ENCODE results near the gene HS2ST1. TPM values are rescaled to one million over a fixed set of nuclear protein-coding genes. Genes with fewer than 3 reads are reported as not detected.
"Not testable (repeated sequence)": the region's sequence is repeated elsewhere in the genome, so short reads cannot be mapped to it uniquely, and the experiment has no call there.

HS2ST1 gene
- polyA plus RNA-seq, 4 donors = 4.1 to 37.8 (median 7.5) TPM

DNA sequence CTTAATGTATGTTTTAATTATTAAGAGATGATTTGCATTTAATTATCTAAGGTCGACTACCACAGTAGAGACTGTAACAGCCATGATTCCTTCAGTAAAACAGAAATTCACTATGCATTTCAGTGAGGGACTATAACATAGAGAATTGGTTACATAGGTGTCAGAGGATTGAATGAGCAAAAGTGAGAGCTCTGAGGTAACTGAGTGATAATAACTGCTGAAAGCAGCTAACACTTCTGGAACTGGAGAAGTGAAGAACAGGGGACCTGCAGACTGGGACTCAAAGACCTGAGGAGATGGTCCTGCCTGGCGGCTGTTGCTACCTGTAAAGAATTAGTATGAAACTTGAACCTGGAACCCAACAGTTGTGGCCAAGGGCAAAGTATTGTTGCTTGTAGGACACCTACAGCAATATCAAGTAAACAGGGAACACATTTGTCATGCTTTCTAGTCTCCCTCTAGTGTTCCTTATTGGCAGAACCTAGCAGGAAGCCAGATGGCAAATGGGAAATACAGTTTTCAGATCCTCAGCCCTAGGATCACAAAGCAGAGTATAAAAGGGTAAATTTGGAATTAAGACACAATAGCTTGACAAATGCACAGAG, 110.6 kb downstream of the HS2ST1 start:
- FAIRE-seq (no peak), DNase-seq (peak; percentile 46 to 58)
- 77 to 87% (median 78%) methylated on average over 2 of the region's 2 CpGs for WGBS, 3 donors
- Histone ChIP-seq H3K27ac (ENCODE audit: low read depth in 1 of 3, low read length in 2 of 3) (no peak overlapping the region), H3K27me3 (ENCODE audit: control insufficient read depth in 3 of 3, insufficient read depth in 3 of 3, low read length in 3 of 3) (no peaks in the 10 kb centered on the region), H3K4me3 (ENCODE audit: low read depth in 1 of 3, low read length in 3 of 3) (no peak overlapping the region), H3K9me3 (ENCODE audit: control insufficient read depth in 2 of 2, insufficient read depth in 1 of 2, low read depth in 1 of 2, low read length in 1 of 2) (no peaks in the 10 kb centered on the region), H3K4me1 (ENCODE audit: control insufficient read depth in 3 of 3, insufficient read depth in 2 of 3, low read depth in 1 of 3, low read length in 2 of 3) (no peaks in the 10 kb centered on the region), H3K36me3 (ENCODE audit: control insufficient read depth in 3 of 3, insufficient read depth in 2 of 3, low read depth in 1 of 3, low read length in 3 of 3) (no peaks in the 10 kb centered on the region)

DNA sequence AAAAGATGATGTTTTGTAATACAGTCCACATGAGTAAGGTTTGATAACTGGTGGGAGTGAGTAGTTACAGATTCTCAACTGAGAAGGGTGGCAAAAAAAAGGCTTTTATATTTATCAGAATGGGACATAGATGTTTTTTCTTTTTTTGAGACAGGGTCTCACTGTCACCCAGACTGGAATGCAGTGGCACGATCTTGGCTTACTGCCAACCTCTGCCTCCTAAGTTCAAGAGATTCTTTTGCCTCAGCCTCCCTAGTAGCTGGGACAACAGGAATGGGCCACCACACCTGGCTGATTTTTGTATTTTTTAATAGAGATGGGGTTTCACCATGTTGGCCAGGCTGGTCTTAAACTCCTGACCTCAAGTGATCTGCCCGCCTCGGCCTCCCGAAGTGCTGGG, 113.1 kb downstream of the HS2ST1 start:
- H3K27me3 ChIP-seq (ENCODE audit: control insufficient read depth in 3 of 3, insufficient read depth in 3 of 3, low read length in 3 of 3); FAIRE-seq: not testable (repeated sequence)

DNA sequence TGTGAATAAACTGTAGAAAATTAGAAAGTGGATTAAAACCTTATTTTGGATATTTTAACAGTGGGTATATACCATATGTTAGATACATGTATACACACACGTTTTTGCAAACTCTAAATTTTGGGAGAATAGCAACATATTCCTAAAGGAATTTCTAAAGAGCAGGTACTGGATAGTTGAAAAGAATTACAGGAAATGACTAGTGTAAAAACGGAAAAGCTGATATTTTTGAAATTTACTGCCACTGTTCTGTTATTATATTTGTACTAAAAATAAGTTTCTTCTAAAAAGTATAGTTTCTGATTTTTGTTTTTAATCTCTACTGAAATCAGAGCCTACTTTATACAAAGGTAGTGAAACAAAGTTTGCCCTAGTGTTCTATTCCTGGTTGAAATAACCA, 114.1 kb downstream of the HS2ST1 start:
- WGBS, 3 donors = 76 to 91% (median 82%) methylated on average over 2 of the region's 2 CpGs
- Histone ChIP-seq H3K36me3 (ENCODE audit: control insufficient read depth in 3 of 3, insufficient read depth in 2 of 3, low read depth in 1 of 3, low read length in 3 of 3) (no peaks in the 10 kb centered on the region), H3K4me3 (ENCODE audit: low read depth in 1 of 3, low read length in 3 of 3) (no peak overlapping the region), H3K27me3 (ENCODE audit: control insufficient read depth in 3 of 3, insufficient read depth in 3 of 3, low read length in 3 of 3) (no peaks in the 10 kb centered on the region), H3K4me1 (ENCODE audit: control insufficient read depth in 3 of 3, insufficient read depth in 2 of 3, low read depth in 1 of 3, low read length in 2 of 3) (no peaks in the 10 kb centered on the region), H3K9me3 (ENCODE audit: control insufficient read depth in 2 of 2, insufficient read depth in 1 of 2, low read depth in 1 of 2, low read length in 1 of 2) (no peaks in the 10 kb centered on the region), H3K27ac (ENCODE audit: low read depth in 1 of 3, low read length in 2 of 3) (no peak overlapping the region)
- FAIRE-seq (peak; percentile 73), DNase-seq (no peak)

More for the DNA sequence above, 113.1 kb downstream of the HS2ST1 start:
- H3K9me3 ChIP-seq (ENCODE audit: control insufficient read depth in 2 of 2, insufficient read depth in 1 of 2, low read depth in 1 of 2, low read length in 1 of 2); H3K4me3 ChIP-seq (ENCODE audit: low read depth in 1 of 3, low read length in 3 of 3); H3K36me3 ChIP-seq (ENCODE audit: control insufficient read depth in 3 of 3, insufficient read depth in 2 of 3, low read depth in 1 of 3, low read length in 3 of 3); H3K27ac ChIP-seq (ENCODE audit: low read depth in 1 of 3, low read length in 2 of 3); H3K4me1 ChIP-seq (ENCODE audit: control insufficient read depth in 3 of 3, insufficient read depth in 2 of 3, low read depth in 1 of 3, low read length in 2 of 3); DNase-seq: not testable (repeated sequence)
- WGBS, 3 donors = 71 to 83% (median 75%) methylated on average over 4 of the region's 4 CpGs

DNA sequence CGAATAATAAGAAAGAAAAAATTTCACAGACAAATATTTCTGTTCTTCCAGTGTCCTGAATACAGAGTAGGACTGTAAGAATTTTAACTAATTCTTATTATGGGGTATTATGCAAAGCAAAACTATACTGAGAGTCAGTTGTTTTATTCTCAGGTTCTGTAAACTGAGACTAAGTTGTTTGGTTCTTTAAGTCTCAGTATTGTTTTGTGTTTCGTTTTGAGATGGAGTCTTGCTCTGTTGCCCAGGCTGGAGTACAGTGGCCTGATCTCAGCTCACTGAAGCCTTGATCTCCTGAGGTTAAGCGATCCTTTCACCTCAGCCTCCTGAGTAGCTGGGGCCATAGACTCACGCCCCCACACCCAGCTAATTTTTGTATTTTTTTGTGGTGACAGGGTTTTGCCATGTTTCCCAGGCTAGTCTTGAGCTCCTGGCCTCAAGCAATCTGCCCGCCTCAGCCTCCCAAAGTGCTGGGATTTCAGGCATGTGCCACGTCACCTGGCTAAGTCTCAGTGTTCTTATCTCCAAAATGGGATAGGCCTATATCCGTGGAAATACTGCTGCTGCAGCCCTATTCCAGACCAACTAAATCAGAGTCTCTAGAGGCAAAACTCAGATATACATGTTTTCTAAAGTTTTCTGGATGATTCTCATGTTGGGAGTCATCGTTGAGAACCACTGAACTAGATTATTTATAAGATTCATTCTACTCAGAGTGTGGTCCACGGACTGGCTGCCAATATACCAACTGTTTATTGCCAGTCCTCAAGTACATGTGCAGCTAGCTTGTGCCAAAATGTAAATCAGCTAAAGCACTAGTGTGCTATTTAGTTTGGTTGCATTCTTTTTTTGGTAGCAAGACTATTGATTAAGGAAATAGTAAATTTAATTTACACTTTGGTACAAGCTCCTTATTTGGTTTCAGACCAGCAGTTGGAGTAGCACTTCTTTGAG, 116.6 kb downstream of the HS2ST1 start:
- WGBS, 3 donors = 85 to 94% (median 88%) methylated on average over 9 of the region's 9 CpGs
- H3K4me3 ChIP-seq (ENCODE audit: low read depth in 1 of 3, low read length in 3 of 3) = no peak overlapping the region
- no peaks in the 10 kb centered on the region for H3K4me1 ChIP-seq (ENCODE audit: control insufficient read depth in 3 of 3, insufficient read depth in 2 of 3, low read depth in 1 of 3, low read length in 2 of 3)
- DNase-seq (no peak), FAIRE-seq (no peak)
- H3K27me3 ChIP-seq (ENCODE audit: control insufficient read depth in 3 of 3, insufficient read depth in 3 of 3, low read length in 3 of 3) = no peaks in the 10 kb centered on the region
- no peaks in the 10 kb centered on the region for H3K36me3 ChIP-seq (ENCODE audit: control insufficient read depth in 3 of 3, insufficient read depth in 2 of 3, low read depth in 1 of 3, low read length in 3 of 3)
- H3K9me3 ChIP-seq (ENCODE audit: control insufficient read depth in 2 of 2, insufficient read depth in 1 of 2, low read depth in 1 of 2, low read length in 1 of 2) = no peaks in the 10 kb centered on the region
- H3K27ac ChIP-seq (ENCODE audit: low read depth in 1 of 3, low read length in 2 of 3) = no peak overlapping the region

DNA sequence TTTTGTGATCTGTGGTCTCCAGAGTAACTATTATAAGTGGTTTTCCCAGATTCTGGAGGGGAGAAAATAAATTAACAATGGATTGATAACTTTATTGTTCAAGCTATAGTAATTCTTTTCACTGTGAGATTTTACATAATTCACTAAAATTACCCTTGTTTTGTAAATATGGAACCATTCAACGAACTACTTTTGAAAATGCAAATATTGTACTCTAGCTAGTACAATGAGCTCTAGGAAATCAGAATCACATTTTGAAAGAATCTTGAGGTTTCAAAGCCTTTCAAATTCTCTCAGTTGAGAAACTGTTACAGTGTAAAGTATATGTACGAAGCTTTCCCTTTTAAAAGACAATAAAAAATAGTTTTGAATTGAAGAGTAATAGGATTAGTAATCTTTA, 119.9 kb downstream of the HS2ST1 start:
- Histone ChIP-seq H3K36me3 (ENCODE audit: control insufficient read depth in 3 of 3, insufficient read depth in 2 of 3, low read depth in 1 of 3, low read length in 3 of 3) (no peaks in the 10 kb centered on the region), H3K27ac (ENCODE audit: low read depth in 1 of 3, low read length in 2 of 3) (no peak overlapping the region), H3K27me3 (ENCODE audit: control insufficient read depth in 3 of 3, insufficient read depth in 3 of 3, low read length in 3 of 3) (no peaks in the 10 kb centered on the region), H3K9me3 (ENCODE audit: control insufficient read depth in 2 of 2, insufficient read depth in 1 of 2, low read depth in 1 of 2, low read length in 1 of 2) (no peaks in the 10 kb centered on the region), H3K4me3 (ENCODE audit: low read depth in 1 of 3, low read length in 3 of 3) (no peak overlapping the region), H3K4me1 (ENCODE audit: control insufficient read depth in 3 of 3, insufficient read depth in 2 of 3, low read depth in 1 of 3, low read length in 2 of 3) (no peaks in the 10 kb centered on the region)
- FAIRE-seq (no peak), DNase-seq (no peak)
- 83 to 90% (median 83%) methylated on average over 2 of the region's 2 CpGs for WGBS, 3 donors

DNA sequence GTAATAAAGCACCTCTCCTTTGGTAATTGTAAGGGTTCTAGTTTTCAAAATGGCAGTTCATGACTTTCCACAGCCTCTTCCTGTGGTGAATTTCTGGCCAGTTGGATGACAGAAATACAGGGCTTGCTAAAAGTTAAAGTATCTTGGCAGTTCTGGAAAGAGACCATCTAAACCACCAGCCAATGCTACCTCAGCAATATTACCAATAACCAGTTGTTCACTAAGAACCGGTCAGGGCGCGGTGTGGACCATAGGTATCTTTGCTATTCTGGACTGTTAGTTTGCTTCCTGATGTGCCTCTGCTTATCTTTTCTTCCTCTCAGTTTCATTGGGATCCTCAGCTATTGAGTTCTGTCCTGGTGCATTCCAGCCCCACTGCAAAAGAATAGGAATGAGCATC, 124.7 kb downstream of the HS2ST1 start:
- H3K36me3 ChIP-seq (ENCODE audit: control insufficient read depth in 3 of 3, insufficient read depth in 2 of 3, low read depth in 1 of 3, low read length in 3 of 3) = no peaks in the 10 kb centered on the region
- 98 to 99% (median 99%) methylated on average over 3 of the region's 3 CpGs for WGBS, 3 donors
- H3K27ac ChIP-seq (ENCODE audit: low read depth in 1 of 3, low read length in 2 of 3) = no peak overlapping the region
- no peak overlapping the region for H3K4me3 ChIP-seq (ENCODE audit: low read depth in 1 of 3, low read length in 3 of 3)
- H3K27me3 ChIP-seq (ENCODE audit: control insufficient read depth in 3 of 3, insufficient read depth in 3 of 3, low read length in 3 of 3) = no peaks in the 10 kb centered on the region
- DNase-seq (no peak), FAIRE-seq (no peak)
- H3K9me3 ChIP-seq (ENCODE audit: control insufficient read depth in 2 of 2, insufficient read depth in 1 of 2, low read depth in 1 of 2, low read length in 1 of 2) = no peaks in the 10 kb centered on the region
- no peaks in the 10 kb centered on the region for H3K4me1 ChIP-seq (ENCODE audit: control insufficient read depth in 3 of 3, insufficient read depth in 2 of 3, low read depth in 1 of 3, low read length in 2 of 3)

DNA sequence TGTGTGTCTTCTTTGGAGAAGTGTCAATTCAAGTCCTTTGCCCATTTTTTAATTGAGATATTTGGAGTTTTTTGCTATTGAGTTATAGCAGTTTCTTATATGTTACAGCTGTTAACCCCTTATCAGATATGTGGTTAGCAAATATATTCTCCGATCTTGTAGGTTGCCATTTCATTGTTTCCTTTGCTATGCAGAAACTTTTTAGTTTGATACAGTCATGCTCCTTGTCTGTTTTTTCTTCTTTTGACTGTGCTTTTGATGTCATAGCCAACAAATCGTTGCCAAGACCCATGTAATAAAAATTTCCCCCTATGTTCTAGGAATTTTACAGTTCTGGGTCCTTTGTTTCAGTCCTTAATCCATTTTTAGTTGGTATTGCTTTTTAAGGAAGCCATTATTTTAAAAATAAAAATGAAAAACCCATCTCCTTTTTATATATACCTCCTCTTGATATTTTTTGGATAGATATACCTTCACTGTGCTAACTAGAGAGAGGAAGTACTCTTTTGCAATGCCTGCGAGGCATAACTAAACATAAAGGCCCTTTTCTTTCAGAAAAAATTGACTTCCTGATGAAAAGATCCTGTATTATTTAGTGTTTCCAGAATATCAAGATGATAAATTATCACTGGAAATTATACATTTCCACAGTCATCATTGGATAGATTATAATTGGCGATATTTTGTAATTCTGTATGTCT, 127.8 kb downstream of the HS2ST1 start:
- Histone ChIP-seq H3K27ac (ENCODE audit: low read depth in 1 of 3, low read length in 2 of 3) (no peak overlapping the region), H3K4me3 (ENCODE audit: low read depth in 1 of 3, low read length in 3 of 3) (no peak overlapping the region), H3K36me3 (ENCODE audit: control insufficient read depth in 3 of 3, insufficient read depth in 2 of 3, low read depth in 1 of 3, low read length in 3 of 3) (no peaks in the 10 kb centered on the region), H3K9me3 (ENCODE audit: control insufficient read depth in 2 of 2, insufficient read depth in 1 of 2, low read depth in 1 of 2, low read length in 1 of 2) (no peaks in the 10 kb centered on the region), H3K4me1 (ENCODE audit: control insufficient read depth in 3 of 3, insufficient read depth in 2 of 3, low read depth in 1 of 3, low read length in 2 of 3) (no peaks in the 10 kb centered on the region), H3K27me3 (ENCODE audit: control insufficient read depth in 3 of 3, insufficient read depth in 3 of 3, low read length in 3 of 3) (no peaks in the 10 kb centered on the region)
- no peak for FAIRE-seq
- WGBS, 3 donors = 81 to 89% (median 86%) methylated on average over 4 of the region's 4 CpGs
- DNase-seq = no peak

DNA sequence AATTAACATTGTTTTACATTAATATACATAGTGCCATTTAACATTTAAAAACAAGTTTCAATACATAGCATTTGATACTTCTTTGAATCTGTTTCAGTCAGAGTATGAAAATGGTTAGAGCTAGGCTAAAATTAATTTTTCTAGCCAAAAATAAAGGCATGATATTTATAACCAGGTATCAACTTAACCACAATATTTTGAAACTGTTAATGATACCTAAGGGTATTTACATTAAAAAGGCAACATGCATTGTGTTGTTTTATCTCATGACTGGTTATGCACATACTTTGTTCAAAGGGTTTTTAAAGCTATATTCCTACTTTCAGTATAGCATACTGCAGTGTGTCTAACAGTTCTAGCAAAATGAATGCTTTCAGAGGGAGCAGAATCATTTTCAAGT, 130.0 kb downstream of the HS2ST1 start:
- FAIRE-seq (peak; percentile 26), DNase-seq (no peak)
- Histone ChIP-seq H3K27ac (ENCODE audit: low read depth in 1 of 3, low read length in 2 of 3) (no peak overlapping the region), H3K36me3 (ENCODE audit: control insufficient read depth in 3 of 3, insufficient read depth in 2 of 3, low read depth in 1 of 3, low read length in 3 of 3) (no peaks in the 10 kb centered on the region), H3K9me3 (ENCODE audit: control insufficient read depth in 2 of 2, insufficient read depth in 1 of 2, low read depth in 1 of 2, low read length in 1 of 2) (peaks cover 0 to 3% of the 10 kb centered on the region in 2 donors), H3K27me3 (ENCODE audit: control insufficient read depth in 3 of 3, insufficient read depth in 3 of 3, low read length in 3 of 3) (no peaks in the 10 kb centered on the region), H3K4me3 (ENCODE audit: low read depth in 1 of 3, low read length in 3 of 3) (no peak overlapping the region), H3K4me1 (ENCODE audit: control insufficient read depth in 3 of 3, insufficient read depth in 2 of 3, low read depth in 1 of 3, low read length in 2 of 3) (no peaks in the 10 kb centered on the region)
